Ascending aorta (tissue), 2 donors: Measurements from ENCODE around the gene GALNT15. TPM values are rescaled to one million over a fixed set of nuclear protein-coding genes. Genes with fewer than 3 reads are reported as not detected.
A peak's percentile ranks its signal among the peaks of the same experiment; 100 is the strongest.

ENCODE experiments used
- DNase-seq, 2 donors: peaks; one replicate each; pipeline ENCODE4 v3.0.0-alpha.2; 2019; ENCODE audit warnings: low spot score in 2 of 2
- H3K27ac ChIP-seq, 2 donors: fragments of 200-600 bp; sonication (generic); one replicate each; pipeline ENCODE4 v1.5.1; 2016 to 2017; ENCODE audit warnings: mild to moderate bottlenecking in 1 of 2
- H3K27me3 ChIP-seq: fragments of 200-600 bp; sonication (generic); one replicate; pipeline ENCODE4 v1.5.1; 2017
- H3K36me3 ChIP-seq, 2 donors: fragments of 200-600 bp; sonication (generic); one replicate each; pipeline ENCODE4 v1.5.1; 2016
- H3K4me1 ChIP-seq, 2 donors: fragments of 200-600 bp; sonication (generic); one replicate each; pipeline ENCODE4 v1.5.1; 2016 to 2017; ENCODE audit warnings: mild to moderate bottlenecking in 1 of 2
- H3K4me3 ChIP-seq, 2 donors: fragments of 200-600 bp; sonication (generic); one replicate each; pipeline ENCODE4 v1.5.1; 2016 to 2017; ENCODE audit warnings: mild to moderate bottlenecking in 1 of 2
- H3K9me3 ChIP-seq, 2 donors: fragments of 200-600 bp; sonication (generic); one replicate each; pipeline ENCODE4 v1.5.1; 2016
- CTCF ChIP-seq, 3 experiments: fragments of 200-600 bp in 2 of 3; fragments of 450-650 bp in 1 of 3; sonication (generic) in 2 of 3; IDR thresholded peaks; one replicate each; pipeline ENCODE4 v1.5.1; 2016 to 2019; ENCODE audit warnings: antibody characterized with exemption in 3 of 3, mild to moderate bottlenecking in 1 of 3, moderate library complexity in 1 of 3
- intact Hi-C: fragments of 100-400 bp; cut with DNase I; formaldehyde crosslinking; loops from one replicate; pipeline ENCODE4 v1.15.1; 2023
- total RNA-seq: library from RNA; depleted of rRNA; stranded (reverse); fragments of >200 nt; gene quantifications from one replicate; pipeline ENCODE4 v1.1.0, GENCODE V29; 2016

Gene GALNT15
- total RNA-seq, 1 donor from 2014 or later, result 222 TPM

- Histone ChIP-seq H3K4me1 (peaks cover 0 to 3% of the 10 kb centered on the region in 2 donors), H3K27me3 (no peaks in the 10 kb centered on the region), H3K4me3 (no peak overlapping the region), H3K9me3 (no peaks in the 10 kb centered on the region), H3K36me3 (no peaks in the 10 kb centered on the region), H3K27ac (no peak overlapping the region)
- intact Hi-C loops, result no loop called here
- DNase-seq, result no peak
- no peak for TF ChIP-seq CTCF (IDR thresholded peaks at IDR 0.05)
These were observed 28.3 kb upstream of the GALNT15 start for GRCh38 chr3:16146015-16146730.

GRCh38 chr3:16147220-16147994 lies 27.1 kb upstream of the GALNT15 start:
- H3K4me3 ChIP-seq, result no peak overlapping the region
- no peaks in the 10 kb centered on the region for H3K36me3 ChIP-seq
- no peaks in the 10 kb centered on the region for H3K9me3 ChIP-seq
- H3K27me3 ChIP-seq, result no peaks in the 10 kb centered on the region
- no peak for TF ChIP-seq CTCF (IDR thresholded peaks at IDR 0.05)
- no peak overlapping the region for H3K27ac ChIP-seq
- DNase-seq, result no peak
- peaks cover 0 to 3% of the 10 kb centered on the region in 2 donors for H3K4me1 ChIP-seq
- intact Hi-C loops, result no loop called here

- H3K9me3 ChIP-seq, result no peaks in the 10 kb centered on the region
- H3K4me3 ChIP-seq, result no peak overlapping the region
- intact Hi-C loops, result no loop called here
- no peaks in the 10 kb centered on the region for H3K36me3 ChIP-seq
- peaks cover 0 to 3% of the 10 kb centered on the region in 2 donors for H3K4me1 ChIP-seq
- H3K27ac ChIP-seq, result peak overlapping the region; percentile 38 to 46
- no peak for TF ChIP-seq CTCF (IDR thresholded peaks at IDR 0.05)
- no peaks in the 10 kb centered on the region for H3K27me3 ChIP-seq
- DNase-seq, result no peak
These were observed 26.3 kb upstream of the GALNT15 start for GRCh38 chr3:16148213-16148612.

- no peaks in the 10 kb centered on the region for H3K27me3 ChIP-seq
- no peaks in the 10 kb centered on the region for H3K36me3 ChIP-seq
- DNase-seq, result peak in 1 of 2 donors; percentile 82
- intact Hi-C loops, result no loop called here
- peaks cover 0 to 3% of the 10 kb centered on the region in 2 donors for H3K4me1 ChIP-seq
- H3K9me3 ChIP-seq, result no peaks in the 10 kb centered on the region
- no peak overlapping the region for H3K4me3 ChIP-seq
- TF ChIP-seq CTCF (IDR thresholded peaks at IDR 0.05), result no peak
- peak overlapping the region in 1 of 2 donors; percentile 46 for H3K27ac ChIP-seq
These were observed 25.7 kb upstream of the GALNT15 start for GRCh38 chr3:16148783-16149182.

GRCh38 chr3:16150285-16150684 lies 24.2 kb upstream of the GALNT15 start:
- Histone ChIP-seq H3K27ac (no peak overlapping the region), H3K9me3 (no peaks in the 10 kb centered on the region), H3K4me1 (no peaks in the 10 kb centered on the region), H3K4me3 (no peak overlapping the region), H3K27me3 (no peaks in the 10 kb centered on the region), H3K36me3 (no peaks in the 10 kb centered on the region)
- no peak for TF ChIP-seq CTCF (IDR thresholded peaks at IDR 0.05)
- intact Hi-C loops, result no loop called here
- no peak for DNase-seq
